Endothelial cell of umbilical vein (primary cell): Measurements from ENCODE around the gene RSRC1. TPM values are rescaled to one million over a fixed set of nuclear protein-coding genes. Genes with fewer than 3 reads are reported as not detected.

ENCODE experiments used
- BruUV-seq: library from RNA; stranded (reverse); fragments of 400-500 nt; replicated peaks from 2 replicates; lab custom pipeline; 2021; lab: Mats Ljungman, UMichigan
- CTCF ChIA-PET: fragments of 300-600, 350-600 bp; sonication (Branson Sonifier 250); formaldehyde crosslinking; loops from one replicate; lab custom pipeline; 2021; ENCODE audit warnings: antibody characterized with exemption, inconsistent platforms; lab: Charles Lee
- POLR2A ChIA-PET: fragments of 300-600, 350-600 bp; sonication (Branson Sonifier 250); formaldehyde crosslinking; loops from one replicate; lab custom pipeline; 2021; ENCODE audit warnings: antibody characterized with exemption, inconsistent platforms; lab: Charles Lee
- DNase-seq: peaks from one replicate; pipeline ENCODE4 v3.0.0-alpha.2; 2011; ENCODE audit warnings: low read depth, low spot score
- FAIRE-seq: peaks from 2 replicates; lab custom pipeline; 2011; peaks lifted over from hg19 to GRCh38; lab: Jason Lieb, UNC
- H2AFZ ChIP-seq: 2 replicates; pipeline ENCODE4 v1.6.0; 2012; ENCODE audit warnings: low read depth, low read length, control low read depth, inconsistent platforms
- H3K27ac ChIP-seq: 2 replicates; pipeline ENCODE4 v1.5.1; 2011; ENCODE audit warnings: low read depth, mild to moderate bottlenecking, control low read depth, low read length, moderate library complexity; ENCODE audit not compliant: insufficient read depth
- H3K27me3 ChIP-seq, 2 experiments: 2 replicates each; pipeline versions ENCODE4 v1.6.0 to v1.6.1; 2011; ENCODE audit warnings: low read length in 2 of 2, mixed read lengths in 1 of 2; ENCODE audit not compliant: control insufficient read depth in 2 of 2, insufficient read depth in 2 of 2
- H3K36me3 ChIP-seq, 2 experiments: 2 replicates in 1 of 2; 3 replicates in 1 of 2; pipeline ENCODE4 v1.5.1; 2011; ENCODE audit warnings: low read length in 2 of 2, mild to moderate bottlenecking in 1 of 2, moderate library complexity in 1 of 2; ENCODE audit not compliant: control insufficient read depth in 2 of 2, insufficient read depth in 2 of 2; ENCODE audit errors: extremely low read depth in 1 of 2
- H3K4me1 ChIP-seq: 3 replicates; pipeline ENCODE4 v1.5.1; 2011; ENCODE audit warnings: mild to moderate bottlenecking, low read length; ENCODE audit not compliant: control insufficient read depth, insufficient read depth; ENCODE audit errors: extremely low read depth
- H3K4me2 ChIP-seq: 2 replicates; pipeline ENCODE4 v1.6.1; 2011; ENCODE audit warnings: low read length, control low read depth, mixed read lengths; ENCODE audit not compliant: insufficient read depth
- H3K4me3 ChIP-seq, 3 experiments: fragments of 200-600 bp in 1 of 3; sonication (generic), shearing (Covaris generic) in 1 of 3; replicated peaks in 1 of 3; 2 replicates each; pipeline ENCODE4 v1.5.1; 2011 to 2016; ENCODE audit warnings: control low read depth in 3 of 3, low read length in 3 of 3, mild to moderate bottlenecking in 2 of 3, inconsistent platforms in 1 of 3, low read depth in 1 of 3, moderate library complexity in 1 of 3; ENCODE audit not compliant: insufficient read depth in 1 of 3
- H3K79me2 ChIP-seq: 2 replicates; pipeline ENCODE4 v1.6.0; 2012; ENCODE audit warnings: low read length, inconsistent platforms; ENCODE audit not compliant: control insufficient read depth, insufficient read depth
- H3K9ac ChIP-seq: replicated peaks from 2 replicates; pipeline ENCODE3; 2011; ENCODE audit warnings: low read length, control low read depth; ENCODE audit not compliant: insufficient read depth; ENCODE audit errors: extremely low read depth
- H3K9me1 ChIP-seq: replicated peaks from 3 replicates; pipeline ENCODE4 v1.6.0; 2011; ENCODE audit warnings: mild to moderate bottlenecking, low read length; ENCODE audit not compliant: control insufficient read depth, insufficient read depth; ENCODE audit errors: extremely low read depth
- H3K9me3 ChIP-seq: replicated peaks from 2 replicates; pipeline ENCODE4 v1.5.1; 2012; ENCODE audit warnings: low read length, inconsistent platforms; ENCODE audit not compliant: control insufficient read depth, insufficient read depth
- H4K20me1 ChIP-seq: replicated peaks from 2 replicates; pipeline ENCODE3; 2011; ENCODE audit warnings: mild to moderate bottlenecking, low read length; ENCODE audit not compliant: control insufficient read depth, insufficient read depth; ENCODE audit errors: extremely low read depth
- CTCF ChIP-seq, 2 donors: IDR thresholded peaks; 1 replicate in 1 of 2; 2 replicates in 1 of 2; pipeline ENCODE4 v1.5.1; 2011; ENCODE audit warnings: low read length in 2 of 2, mild to moderate bottlenecking in 2 of 2, moderate library complexity in 2 of 2, control low read depth in 1 of 2, inconsistent platforms in 1 of 2, low read depth in 1 of 2; ENCODE audit not compliant: insufficient read depth in 1 of 2; ENCODE audit errors: extremely low read depth in 1 of 2
- EZH2 ChIP-seq: IDR thresholded peaks from 2 replicates; pipeline ENCODE4 v1.6.1; 2012; ENCODE audit warnings: borderline replicate concordance, low read depth, mild to moderate bottlenecking, moderate library complexity, low read length, inconsistent platforms; ENCODE audit not compliant: severe bottlenecking
- FOS ChIP-seq: IDR thresholded peaks from 2 replicates; pipeline ENCODE4 v1.6.1; 2011; ENCODE audit warnings: mild to moderate bottlenecking, low read length, moderate library complexity, borderline replicate concordance; ENCODE audit not compliant: insufficient read depth
- GATA2 ChIP-seq: IDR thresholded peaks from 2 replicates; pipeline ENCODE4 v1.7.0; 2011; ENCODE audit warnings: low read depth, mild to moderate bottlenecking, moderate library complexity, mixed read lengths, low read length; ENCODE audit not compliant: insufficient read length, insufficient read depth
- JUN ChIP-seq: IDR thresholded peaks from 2 replicates; pipeline ENCODE4 v1.6.1; 2011; ENCODE audit warnings: borderline replicate concordance, low read depth; ENCODE audit not compliant: insufficient read length, insufficient read depth
- MAX ChIP-seq: IDR thresholded peaks from 2 replicates; pipeline ENCODE4 v1.6.1; 2011; ENCODE audit not compliant: insufficient read depth, insufficient read length
- MYC ChIP-seq: IDR thresholded peaks from one replicate; pipeline ENCODE4 v1.6.1; 2011; ENCODE audit warnings: mild to moderate bottlenecking, low read depth, low read length
- POLR2A ChIP-seq: IDR thresholded peaks from 2 replicates; pipeline ENCODE4 v1.6.1; 2012; ENCODE audit warnings: low read depth, mild to moderate bottlenecking, control low read depth, low read length
- POLR2AphosphoS5 ChIP-seq: IDR thresholded peaks from 2 replicates; pipeline ENCODE4 v1.6.1; 2012; ENCODE audit warnings: low read depth, mild to moderate bottlenecking, control low read depth, low read length, moderate library complexity; ENCODE audit not compliant: insufficient read depth
- dilution Hi-C: fragments of 300-500 bp; cut with MboI; formaldehyde crosslinking; loops from one replicate; pipeline ENCODE4 v1.15.0; 2019; ENCODE audit warnings: low sequenced_read_pairs; ENCODE audit not compliant: extremely low pct_ligation_motif_present
- intact Hi-C: fragments of 100-400 bp; cut with micrococcal nuclease; formaldehyde crosslinking; loops from one replicate; pipeline ENCODE4 v1.10.0; 2022
- polyA plus RNA-seq, 4 experiments: library from polyadenylated mRNA; depleted of rRNA in 3 of 4; stranded (reverse) in 3 of 4; unstranded in 1 of 4; fragments of >200 nt; gene quantifications; 2 replicates each; pipeline versions ENCODE4 v1.2.1 to v1.2.3, GENCODE V29; 2011 to 2012; ENCODE audit warnings: missing spikeins in 1 of 4
- total RNA-seq: library from RNA; stranded (reverse); gene quantifications from 2 replicates; pipeline ENCODE4 v1.2.3, GENCODE V29; 2021

The RSRC1 gene
- total and polyA plus RNA-seq, 2 donors (not counting 3 experiments of a cell fraction or from before 2014, with no cell fraction given): 1.8 to 25.4 TPM

GRCh38 chr3:158094235-158095110 is 15.4 kb upstream of the RSRC1 start:
- DNase-seq (no peak), FAIRE-seq (no peak)
- H3K9ac ChIP-seq: no peak overlapping the region
- ChIA-PET CTCF (interaction anchor here (0.6 to 2.0 kb wide), 6 partner anchors 10 to 340 kb away, joined by 3 to 6 read pairs (median 3); no protein-coding TSS in a partner anchor), POLR2A (no interaction called here)
- H4K20me1 ChIP-seq: no peaks in the 10 kb centered on the region
- no peaks in the 10 kb centered on the region for H3K9me3 ChIP-seq
- H3K79me2 ChIP-seq: no peaks in the 10 kb centered on the region
- H3K9me1 ChIP-seq: no peaks in the 10 kb centered on the region
- TF ChIP-seq GATA2 (no peak), JUN (no peak), CTCF (IDR thresholded peaks at IDR 0.05; ENCODE audit: extremely low read depth in 1 of 2, insufficient read depth in 1 of 2, low read depth in 1 of 2, low read length in 2 of 2) (peak in 1 of 2 donors; percentile 6), FOS (no peak), MAX (no peak), MYC (no peak), POLR2AphosphoS5 (no peak), EZH2 (peak; percentile 17), POLR2A (no peak)
- H3K36me3 ChIP-seq: no peaks in the 10 kb centered on the region
- dilution Hi-C loops: no loop called here
- intact Hi-C loops: loop anchor here (5.0 kb wide), 2 partner anchors 443 to 477 kb away; no protein-coding TSS in a partner anchor
- no peak overlapping the region for H3K4me3 ChIP-seq
- peaks cover 64 to 99% of the 10 kb centered on the region in 2 experiments for H3K27me3 ChIP-seq
- no peak overlapping the region for H3K4me2 ChIP-seq
- H3K27ac ChIP-seq: no peak overlapping the region
- H3K4me1 ChIP-seq: peaks cover 6% of the 10 kb centered on the region
- no TSS peak for BruUV-seq
- H2AFZ ChIP-seq: no peak overlapping the region
